Tibial nerve (tissue), 4 donors: Measurements from ENCODE around the gene MDGA2. TPM values are rescaled to one million over a fixed set of nuclear protein-coding genes. Genes with fewer than 3 reads are reported as not detected.

Experiments
- DNase-seq, 2 donors: peaks; one replicate each; pipeline ENCODE4 v3.0.0-alpha.2; 2019; ENCODE audit warnings: low spot score in 2 of 2
- H3K27ac ChIP-seq, 4 donors: fragments of 200-600 bp; sonication (generic) in 3 of 4; one replicate each; pipeline ENCODE4 v1.5.1; 2017 to 2019; ENCODE audit warnings: mild to moderate bottlenecking in 1 of 4
- H3K27me3 ChIP-seq, 2 donors: fragments of 200-600 bp; sonication (generic) in 1 of 2; one replicate each; pipeline versions ENCODE4 v1.5.1 to v1.6.0; 2017 to 2019
- H3K36me3 ChIP-seq, 3 donors: fragments of 200-600 bp; sonication (generic); one replicate each; pipeline ENCODE4 v1.5.1; 2018 to 2019
- H3K4me1 ChIP-seq, 4 donors: fragments of 200-600 bp; sonication (generic) in 3 of 4; one replicate each; pipeline ENCODE4 v1.5.1; 2017 to 2019
- H3K4me3 ChIP-seq, 4 donors: fragments of 200-600 bp; sonication (generic) in 3 of 4; one replicate each; pipeline ENCODE4 v1.5.1; 2017 to 2019; ENCODE audit warnings: mild to moderate bottlenecking in 1 of 4, moderate library complexity in 1 of 4
- H3K9me3 ChIP-seq, 4 donors: fragments of 200-600 bp; sonication (generic) in 3 of 4; one replicate each; pipeline ENCODE4 v1.5.1; 2017 to 2019
- CTCF ChIP-seq, 5 experiments: fragments of 200-600 bp in 3 of 5; fragments of 450-650 bp in 2 of 5; sonication (generic) in 3 of 5; IDR thresholded peaks; one replicate each; pipeline ENCODE4 v1.5.1; 2016 to 2019; ENCODE audit warnings: antibody characterized with exemption in 5 of 5, mild to moderate bottlenecking in 3 of 5, moderate library complexity in 2 of 5
- EP300 ChIP-seq, 2 donors: sonication (generic); formaldehyde crosslinking; IDR thresholded peaks; one replicate each; pipeline ENCODE4 v1.6.1; 2017; ENCODE audit warnings: antibody characterized with exemption in 2 of 2, mild to moderate bottlenecking in 1 of 2
- POLR2A ChIP-seq, 2 donors: fragments of 450-650 bp; IDR thresholded peaks; one replicate each; pipeline ENCODE4 v1.6.1; 2017; ENCODE audit warnings: antibody characterized with exemption in 2 of 2, mild to moderate bottlenecking in 2 of 2, moderate library complexity in 2 of 2
- WGBS, 2 donors: methylation state at CpG; one replicate each; pipeline ENCODE4 v1.1.5; 2018; 5-methylcytosine and 5-hydroxymethylcytosine counted together
- total RNA-seq, 4 donors: library from RNA; depleted of rRNA; stranded (reverse); fragments of >200 nt; gene quantifications; one replicate each; pipeline ENCODE4 v1.1.0, GENCODE V29; 2016

Gene MDGA2
- total RNA-seq, 4 donors from 2014 or later: under 0.01 TPM; not detected in 3

GRCh38 chr14:47595552-47595951, 79.9 kb downstream of the MDGA2 start:
- TF ChIP-seq EP300 (IDR thresholded peaks at IDR 0.05) (no peak), POLR2A (IDR thresholded peaks at IDR 0.05) (no peak), CTCF (IDR thresholded peaks at IDR 0.05) (no peak)
- no peaks in the 10 kb centered on the region for H3K9me3 ChIP-seq
- H3K27me3 ChIP-seq: no peaks in the 10 kb centered on the region
- H3K27ac ChIP-seq: no peak overlapping the region
- no peaks in the 10 kb centered on the region for H3K4me1 ChIP-seq
- no peak overlapping the region for H3K4me3 ChIP-seq
- no peaks in the 10 kb centered on the region for H3K36me3 ChIP-seq
- 81 to 90% methylated on average over 1 of the region's 1 CpG for WGBS, 2 donors
- DNase-seq: no peak

GRCh38 chr14:47590767-47591495, 84.5 kb downstream of the MDGA2 start:
- Histone ChIP-seq H3K27ac (no peak overlapping the region), H3K36me3 (no peaks in the 10 kb centered on the region), H3K9me3 (no peaks in the 10 kb centered on the region), H3K4me1 (no peaks in the 10 kb centered on the region), H3K4me3 (no peak overlapping the region), H3K27me3 (no peaks in the 10 kb centered on the region)
- 27 to 28% methylated on average over 2 of the region's 2 CpGs for WGBS, 2 donors
- DNase-seq: no peak
- TF ChIP-seq EP300 (IDR thresholded peaks at IDR 0.05): no peak
- no peak for TF ChIP-seq CTCF (IDR thresholded peaks at IDR 0.05)
- TF ChIP-seq POLR2A (IDR thresholded peaks at IDR 0.05): no peak

GRCh38 chr14:47585447-47585846, 90.0 kb downstream of the MDGA2 start:
- H3K27me3 ChIP-seq: no peaks in the 10 kb centered on the region
- no peak for DNase-seq
- TF ChIP-seq POLR2A (IDR thresholded peaks at IDR 0.05): no peak
- no peak for TF ChIP-seq EP300 (IDR thresholded peaks at IDR 0.05)
- no peak for TF ChIP-seq CTCF (IDR thresholded peaks at IDR 0.05)
- no peaks in the 10 kb centered on the region for H3K9me3 ChIP-seq
- no peak overlapping the region for H3K4me3 ChIP-seq
- H3K36me3 ChIP-seq: no peaks in the 10 kb centered on the region
- WGBS, 2 donors: 88 to 90% methylated on average over 7 of the region's 7 CpGs
- no peaks in the 10 kb centered on the region for H3K4me1 ChIP-seq
- no peak overlapping the region for H3K27ac ChIP-seq

GRCh38 chr14:47567273-47567672, 108.1 kb downstream of the MDGA2 start:
- H3K9me3 ChIP-seq: no peaks in the 10 kb centered on the region
- no peaks in the 10 kb centered on the region for H3K4me1 ChIP-seq
- H3K27me3 ChIP-seq: no peaks in the 10 kb centered on the region
- H3K27ac ChIP-seq: no peak overlapping the region
- no peak for DNase-seq
- TF ChIP-seq EP300 (IDR thresholded peaks at IDR 0.05) (no peak), POLR2A (IDR thresholded peaks at IDR 0.05) (no peak), CTCF (IDR thresholded peaks at IDR 0.05) (no peak)
- no peaks in the 10 kb centered on the region for H3K36me3 ChIP-seq
- H3K4me3 ChIP-seq: no peak overlapping the region

GRCh38 chr14:47557894-47558293, 117.5 kb downstream of the MDGA2 start:
- WGBS, 2 donors: 73 to 86% methylated on average over 1 of the region's 1 CpG
- no peaks in the 10 kb centered on the region for H3K27me3 ChIP-seq
- no peaks in the 10 kb centered on the region for H3K36me3 ChIP-seq
- no peak for TF ChIP-seq EP300 (IDR thresholded peaks at IDR 0.05)
- no peak for TF ChIP-seq POLR2A (IDR thresholded peaks at IDR 0.05)
- no peak for TF ChIP-seq CTCF (IDR thresholded peaks at IDR 0.05)
- no peak for DNase-seq
- H3K9me3 ChIP-seq: no peaks in the 10 kb centered on the region
- no peak overlapping the region for H3K4me3 ChIP-seq
- no peak overlapping the region for H3K27ac ChIP-seq
- H3K4me1 ChIP-seq: no peaks in the 10 kb centered on the region
